Activated T-cell treated with anti-CD3 and anti-CD28 coated beads, Interleukin-2, amount 50 U/mL, for 72 hours (primary cell): Measurements from ENCODE around the gene CLNS1A. TPM values are rescaled to one million over a fixed set of nuclear protein-coding genes. Genes with fewer than 3 reads are reported as not detected.
A peak's percentile ranks its signal among the peaks of the same experiment; 100 is the strongest.
"Not testable (repeated sequence)": the region's sequence is repeated elsewhere in the genome, so short reads cannot be mapped to it uniquely, and the experiment has no call there.

Experiments
- ATAC-seq, 2 donors: fragments of 150-1000 bp; cut with Tn5 transposase; replicated peaks in 1 of 2; 2 replicates each; pipeline ENCODE4 v1.10.0; 2021; ENCODE audit warnings: moderate library complexity in 2 of 2, mild to moderate bottlenecking in 1 of 2
- DNase-seq, 2 donors: peaks; one replicate each; pipeline ENCODE4 v3.0.0; 2021 to 2022; ENCODE audit warnings: mixed read lengths in 1 of 2
- H3K27ac Mint-ChIP-seq: one replicate; pipeline ENCODE4 v1.8.0; 2022; ENCODE audit warnings: mild to moderate bottlenecking, moderate library complexity, mixed read lengths
- H3K27me3 Mint-ChIP-seq: one replicate; pipeline ENCODE4 v1.8.0; 2022; ENCODE audit warnings: low read depth, mixed read lengths
- H3K36me3 Mint-ChIP-seq, 2 donors: one replicate each; pipeline ENCODE4 v1.8.0; 2022; ENCODE audit warnings: mixed read lengths in 2 of 2, mild to moderate bottlenecking in 1 of 2; ENCODE audit not compliant: insufficient read depth in 2 of 2
- H3K4me1 Mint-ChIP-seq: one replicate; pipeline ENCODE4 v1.8.0; 2022; ENCODE audit warnings: low read depth, mixed read lengths
- H3K4me3 Mint-ChIP-seq, 2 donors: one replicate each; pipeline ENCODE4 v1.8.0; 2022; ENCODE audit warnings: mild to moderate bottlenecking in 2 of 2, mixed read lengths in 2 of 2, moderate library complexity in 2 of 2
- H3K9me3 Mint-ChIP-seq, 2 donors: one replicate each; pipeline ENCODE4 v1.8.0; 2022; ENCODE audit warnings: mixed read lengths in 2 of 2
- total RNA-seq, 2 donors: library from RNA; stranded (reverse); gene quantifications; one replicate each; pipeline ENCODE4 v1.2.3, GENCODE V29; 2022

CLNS1A gene
- total RNA-seq, 2 donors from 2014 or later = 162 to 174 TPM

GRCh38 chr11:77598195-77598594 lies 39.4 kb downstream of the CLNS1A start:
- Mint-ChIP-seq H3K27me3 (no peaks in the 10 kb centered on the region), H3K4me3 (no peak overlapping the region), H3K36me3 (peaks cover 0 to 2% of the 10 kb centered on the region in 2 donors), H3K27ac (no peak overlapping the region), H3K4me1 (no peaks in the 10 kb centered on the region), H3K9me3 (no peaks in the 10 kb centered on the region)
- DNase-seq (no peak), ATAC-seq (no peak)

GRCh38 chr11:77596626-77597025 lies 41.0 kb downstream of the CLNS1A start:
- no peak for DNase-seq
- Mint-ChIP-seq H3K4me1 (no peaks in the 10 kb centered on the region), H3K27me3 (no peaks in the 10 kb centered on the region), H3K36me3 (no peaks in the 10 kb centered on the region), H3K9me3 (no peaks in the 10 kb centered on the region), H3K27ac (no peak overlapping the region), H3K4me3 (no peak overlapping the region)
- no peak for ATAC-seq

GRCh38 chr11:77593883-77594282 lies 43.7 kb downstream of the CLNS1A start:
- no peak for DNase-seq
- no peak for ATAC-seq
- Mint-ChIP-seq H3K36me3 (no peaks in the 10 kb centered on the region), H3K4me3 (no peak overlapping the region), H3K27me3 (peaks cover 9% of the 10 kb centered on the region), H3K4me1 (peaks cover 17% of the 10 kb centered on the region), H3K9me3 (no peaks in the 10 kb centered on the region), H3K27ac (no peak overlapping the region)

- DNase-seq (no peak), ATAC-seq (no peak)
- no peaks in the 10 kb centered on the region for H3K9me3 Mint-ChIP-seq
- no peak overlapping the region for H3K4me3 Mint-ChIP-seq
- H3K36me3 Mint-ChIP-seq = no peaks in the 10 kb centered on the region
- H3K27ac Mint-ChIP-seq = no peak overlapping the region
- H3K27me3 Mint-ChIP-seq = peaks cover 9% of the 10 kb centered on the region
- H3K4me1 Mint-ChIP-seq = peaks cover 26% of the 10 kb centered on the region
Observed at GRCh38 chr11:77592727-77593126, 44.9 kb downstream of the CLNS1A start.

- H3K36me3 Mint-ChIP-seq = no peaks in the 10 kb centered on the region
- DNase-seq (peak in 1 of 2 donors; percentile 8), ATAC-seq (peak; percentile 17 to 25)
- H3K27me3 Mint-ChIP-seq = peaks cover 27% of the 10 kb centered on the region
- no peak overlapping the region for H3K27ac Mint-ChIP-seq
- peak overlapping the region; percentile 81 to 89 for H3K4me3 Mint-ChIP-seq
- H3K9me3 Mint-ChIP-seq = no peaks in the 10 kb centered on the region
- H3K4me1 Mint-ChIP-seq = peaks cover 26% of the 10 kb centered on the region
Observed at GRCh38 chr11:77590194-77590782, 47.3 kb downstream of the CLNS1A start.

GRCh38 chr11:77589521-77590193 lies 47.9 kb downstream of the CLNS1A start, which contains the start of gene AQP11:
Gene AQP11 (plus strand): TSS chr11:77589953. CDS start chr11:77589993, 40 bp downstream.
- H3K4me1 Mint-ChIP-seq = peaks cover 26% of the 10 kb centered on the region
- DNase-seq (peak; percentile 77 to 81), ATAC-seq (peak; percentile 89 to 90)
- H3K27me3 Mint-ChIP-seq = peaks cover 31% of the 10 kb centered on the region
- H3K36me3 Mint-ChIP-seq = no peaks in the 10 kb centered on the region
- H3K9me3 Mint-ChIP-seq = no peaks in the 10 kb centered on the region
- no peak within 1 kb of the TSS for H3K27ac Mint-ChIP-seq
- peak within 1 kb of the TSS; percentile 89 to 91 for H3K4me3 Mint-ChIP-seq

- no peak overlapping the region for H3K27ac Mint-ChIP-seq
- no peak for DNase-seq
- H3K27me3 Mint-ChIP-seq = peaks cover 31% of the 10 kb centered on the region
- no peaks in the 10 kb centered on the region for H3K9me3 Mint-ChIP-seq
- H3K4me3 Mint-ChIP-seq = peak overlapping the region; percentile 89 to 91
- H3K4me1 Mint-ChIP-seq = peaks cover 26% of the 10 kb centered on the region
- H3K36me3 Mint-ChIP-seq = no peaks in the 10 kb centered on the region
- ATAC-seq = peak; percentile 47 to 49
Observed at GRCh38 chr11:77589181-77589520, 48.4 kb downstream of the CLNS1A start.

GRCh38 chr11:77580712-77581337 lies 56.8 kb downstream of the CLNS1A start:
- Mint-ChIP-seq H3K36me3 (peaks cover 3% of the 10 kb centered on the region in 2 donors), H3K27me3 (peaks cover 9% of the 10 kb centered on the region), H3K27ac (no peak overlapping the region), H3K4me3 (no peak overlapping the region), H3K4me1 (no peaks in the 10 kb centered on the region), H3K9me3 (peaks cover 0 to 2% of the 10 kb centered on the region in 2 donors)
- ATAC-seq (no peak), DNase-seq (no peak)

- H3K9me3 Mint-ChIP-seq, H3K4me1 Mint-ChIP-seq, H3K27me3 Mint-ChIP-seq, H3K4me3 Mint-ChIP-seq, H3K36me3 Mint-ChIP-seq, H3K27ac Mint-ChIP-seq, DNase-seq, ATAC-seq: not testable (repeated sequence)
Observed at GRCh38 chr11:77575428-77575827, 62.2 kb downstream of the CLNS1A start.

GRCh38 chr11:77570896-77571295 lies 66.7 kb downstream of the CLNS1A start:
- not testable (repeated sequence) for H3K36me3 Mint-ChIP-seq, H3K27ac Mint-ChIP-seq, H3K9me3 Mint-ChIP-seq, H3K4me1 Mint-ChIP-seq, DNase-seq, H3K4me3 Mint-ChIP-seq, ATAC-seq
- peaks cover 14% of the 10 kb centered on the region for H3K27me3 Mint-ChIP-seq

- no peak overlapping the region for H3K4me3 Mint-ChIP-seq
- no peak overlapping the region for H3K27ac Mint-ChIP-seq
- DNase-seq (no peak), ATAC-seq (no peak)
- H3K27me3 Mint-ChIP-seq = peaks cover 21% of the 10 kb centered on the region
- peaks cover 1 to 2% of the 10 kb centered on the region in 2 donors for H3K36me3 Mint-ChIP-seq
- H3K4me1 Mint-ChIP-seq = no peaks in the 10 kb centered on the region
- peaks cover 0 to 2% of the 10 kb centered on the region in 2 donors for H3K9me3 Mint-ChIP-seq
Observed at GRCh38 chr11:77569676-77570070, 67.9 kb downstream of the CLNS1A start.

GRCh38 chr11:77568916-77569675 lies 68.5 kb downstream of the CLNS1A start:
- Mint-ChIP-seq H3K9me3 (peaks cover 0 to 3% of the 10 kb centered on the region in 2 donors), H3K4me1 (no peaks in the 10 kb centered on the region), H3K4me3 (no peak overlapping the region), H3K36me3 (peaks cover 1 to 2% of the 10 kb centered on the region in 2 donors), H3K27ac (no peak overlapping the region), H3K27me3 (peaks cover 26% of the 10 kb centered on the region)
- DNase-seq (no peak), ATAC-seq (no peak)

- H3K4me3 Mint-ChIP-seq = no peak overlapping the region
Observed at GRCh38 chr11:77568306-77568705, 69.3 kb downstream of the CLNS1A start.

More at GRCh38 chr11:77568306-77568705, 69.3 kb downstream of the CLNS1A start:
- ATAC-seq (no peak), DNase-seq (no peak)
- Mint-ChIP-seq H3K27me3 (peaks cover 30% of the 10 kb centered on the region), H3K27ac (no peak overlapping the region), H3K4me1 (no peaks in the 10 kb centered on the region), H3K36me3 (peaks cover 1 to 2% of the 10 kb centered on the region in 2 donors), H3K9me3 (peaks cover 0 to 3% of the 10 kb centered on the region in 2 donors)
